ENCODE measurements around the gene ATXN7. TPM values are rescaled to one million over a fixed set of nuclear protein-coding genes. Genes with fewer than 3 reads are reported as not detected.

Gene ATXN7
- total and polyA plus RNA-seq, 2 of the 4 experiments (the other 2 are of a cell fraction), result 8.6 to 13.6 TPM

DNA sequence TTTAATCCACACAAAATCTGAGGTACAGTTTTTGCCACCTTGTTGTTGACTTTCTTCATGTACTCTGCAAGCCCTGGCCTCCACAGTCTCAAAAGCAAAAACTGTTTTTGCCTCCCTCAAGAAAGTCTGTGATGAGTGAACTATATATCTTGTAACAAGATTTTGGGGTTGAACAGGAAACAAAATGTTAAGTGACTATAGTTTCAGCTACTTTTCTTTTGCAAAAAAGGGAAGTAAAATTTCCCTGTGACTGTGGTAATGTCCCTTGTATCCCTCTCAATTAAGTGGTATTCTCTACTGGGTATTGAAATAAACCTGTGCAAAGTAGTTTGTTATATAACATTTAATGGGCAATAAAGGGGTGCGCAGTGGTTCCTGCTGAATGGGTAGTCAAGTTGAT is 69.8 kb downstream of the ATXN7 start:
- Histone ChIP-seq H4K5ac (ENCODE audit: low read depth, low read length) (no peak overlapping the region), H4K20me1 (ENCODE audit: insufficient read depth, low read length) (peaks cover 58% of the 10 kb centered on the region), H3K9me3 (ENCODE audit: control insufficient read depth, insufficient read depth, low read length) (no peaks in the 10 kb centered on the region), H3K4me2 (ENCODE audit: low read depth, low read length) (no peak overlapping the region), H3K9ac (ENCODE audit: low read depth, low read length) (no peak overlapping the region), H2BK20ac (ENCODE audit: low read depth, low read length) (no peak overlapping the region), H2AFZ (replicated peaks; ENCODE audit: low read length, poor library complexity) (no peak overlapping the region), H4K8ac (ENCODE audit: low read depth in 2 of 2, low read length in 2 of 2) (no peak overlapping the region), H2AK9ac (replicated peaks; ENCODE audit: low read depth, low read length, poor library complexity) (no peak overlapping the region), H2BK15ac (ENCODE audit: low read depth, low read length) (no peak overlapping the region), H2AK5ac (ENCODE audit: low read depth, low read length) (no peak overlapping the region), H3K56ac (ENCODE audit: extremely low read depth, insufficient read depth, low read length) (no peak overlapping the region), H3K18ac (ENCODE audit: low read depth, low read length) (no peak overlapping the region), H3K4me1 (ENCODE audit: control insufficient read depth, insufficient read depth, low read length) (peaks cover 1% of the 10 kb centered on the region; the same call in 1 of the 2 replicates), H3K14ac (replicated peaks; ENCODE audit: low read depth, low read length) (no peak overlapping the region), H3K79me1 (ENCODE audit: low read depth in 1 of 2, low read length in 2 of 2) (peaks cover 49 to 84% of the 10 kb centered on the region in 2 experiments), H3K23ac (ENCODE audit: low read depth, low read length) (no peak overlapping the region), H3K27me3 (ENCODE audit: control insufficient read depth, insufficient read depth, low read length) (no peaks in the 10 kb centered on the region), H4K91ac (ENCODE audit: insufficient read depth, low read depth, low read length) (no peak overlapping the region), H2BK5ac (ENCODE audit: low read depth, low read length, poor library complexity, severe bottlenecking) (no peak overlapping the region), H2BK120ac (ENCODE audit: low read depth, low read length) (no peak overlapping the region), H3K27ac (ENCODE audit: insufficient read depth, low read length) (no peak overlapping the region), H3K4ac (ENCODE audit: low read depth, low read length) (no peak overlapping the region), H3K9me1 (ENCODE audit: insufficient read depth, low read length) (peaks cover 10% of the 10 kb centered on the region), H3K36me3 (ENCODE audit: control insufficient read depth, insufficient read depth, low read length) (no peaks in the 10 kb centered on the region), H3K4me3 (ENCODE audit: insufficient read depth, low read depth, low read length) (no peak overlapping the region)
- in situ Hi-C loops (cut with MboI; ENCODE audit: low sequenced_read_pairs), result no loop called here
- dilution Hi-C loops (cut with HindIII; ENCODE audit: low sequenced_read_pairs, unreplicated experiment), result no loop called here
- ChIA-PET CTCF (interaction anchor here (0.6 kb wide), 1 partner anchor 173 kb away, joined by 3 read pairs; no protein-coding TSS in a partner anchor), POLR2A (ENCODE audit: unreplicated experiment) (no interaction called here)
- TF ChIP-seq BHLHE40 (IDR thresholded peaks at IDR 0.05; ENCODE audit: low read depth, low read length) (no peak), CHD1 (IDR thresholded peaks at IDR 0.05; ENCODE audit: low read depth, low read length) (no peak), CEBPB (IDR thresholded peaks at IDR 0.05; ENCODE audit: low read depth, low read length) (no peak), NFE2L2 (IDR thresholded peaks at IDR 0.05; ENCODE audit: low read depth, low read length) (no peak), RFX5 (IDR thresholded peaks at IDR 0.05; ENCODE audit: low read depth, low read length) (no peak), MAFK (IDR thresholded peaks at IDR 0.05; ENCODE audit: low read depth, low read length) (no peak), SMC3 (IDR thresholded peaks at IDR 0.05; ENCODE audit: low read depth, low read length) (no peak), POLR2A (IDR thresholded peaks at IDR 0.05; ENCODE audit: low read depth, low read length) (no peak), USF2 (IDR thresholded peaks at IDR 0.05; ENCODE audit: low read depth, low read length) (no peak), FOS (IDR thresholded peaks at IDR 0.05; ENCODE audit: low read depth, low read length) (no peak), MXI1 (IDR thresholded peaks at IDR 0.05; ENCODE audit: borderline replicate concordance, low read depth, low read length) (no peak), RAD21 (IDR thresholded peaks at IDR 0.05; ENCODE audit: low read length) (no peak), RCOR1 (IDR thresholded peaks at IDR 0.05; ENCODE audit: insufficient replicate concordance, low read length) (no peak), MAZ (IDR thresholded peaks at IDR 0.05; ENCODE audit: borderline replicate concordance, low read depth, low read length) (no peak)
- TF ChIP-seq, protein P1, sequence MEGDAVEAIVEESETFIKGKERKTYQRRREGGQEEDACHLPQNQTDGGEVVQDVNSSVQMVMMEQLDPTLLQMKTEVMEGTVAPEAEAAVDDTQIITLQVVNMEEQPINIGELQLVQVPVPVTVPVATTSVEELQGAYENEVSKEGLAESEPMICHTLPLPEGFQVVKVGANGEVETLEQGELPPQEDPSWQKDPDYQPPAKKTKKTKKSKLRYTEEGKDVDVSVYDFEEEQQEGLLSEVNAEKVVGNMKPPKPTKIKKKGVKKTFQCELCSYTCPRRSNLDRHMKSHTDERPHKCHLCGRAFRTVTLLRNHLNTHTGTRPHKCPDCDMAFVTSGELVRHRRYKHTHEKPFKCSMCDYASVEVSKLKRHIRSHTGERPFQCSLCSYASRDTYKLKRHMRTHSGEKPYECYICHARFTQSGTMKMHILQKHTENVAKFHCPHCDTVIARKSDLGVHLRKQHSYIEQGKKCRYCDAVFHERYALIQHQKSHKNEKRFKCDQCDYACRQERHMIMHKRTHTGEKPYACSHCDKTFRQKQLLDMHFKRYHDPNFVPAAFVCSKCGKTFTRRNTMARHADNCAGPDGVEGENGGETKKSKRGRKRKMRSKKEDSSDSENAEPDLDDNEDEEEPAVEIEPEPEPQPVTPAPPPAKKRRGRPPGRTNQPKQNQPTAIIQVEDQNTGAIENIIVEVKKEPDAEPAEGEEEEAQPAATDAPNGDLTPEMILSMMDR (conservative IDR thresholded peaks at IDR 0.05; ENCODE audit: low read depth, low read length), result no peak
- TF ChIP-seq, protein P2, sequence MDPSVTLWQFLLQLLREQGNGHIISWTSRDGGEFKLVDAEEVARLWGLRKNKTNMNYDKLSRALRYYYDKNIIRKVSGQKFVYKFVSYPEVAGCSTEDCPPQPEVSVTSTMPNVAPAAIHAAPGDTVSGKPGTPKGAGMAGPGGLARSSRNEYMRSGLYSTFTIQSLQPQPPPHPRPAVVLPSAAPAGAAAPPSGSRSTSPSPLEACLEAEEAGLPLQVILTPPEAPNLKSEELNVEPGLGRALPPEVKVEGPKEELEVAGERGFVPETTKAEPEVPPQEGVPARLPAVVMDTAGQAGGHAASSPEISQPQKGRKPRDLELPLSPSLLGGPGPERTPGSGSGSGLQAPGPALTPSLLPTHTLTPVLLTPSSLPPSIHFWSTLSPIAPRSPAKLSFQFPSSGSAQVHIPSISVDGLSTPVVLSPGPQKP (IDR thresholded peaks at IDR 0.05; ENCODE audit: borderline replicate concordance, low read depth, low read length), result no peak
- DNase-seq (no peak), ATAC-seq (ENCODE audit: low read depth) (no peak)
- 100% methylated on average over 1 of the region's 1 CpG; no CpG with 5 or more reads in 1 of the 2 experiments for WGBS, 2 experiments (ENCODE audit: extremely low coverage in 2 of 2, insufficient read length in 1 of 2)
- BruUV-seq (replicated peaks), result no TSS peak
- intact Hi-C loops (cut with micrococcal nuclease), result no loop called here
